Motor neuron (in vitro differentiated cells): ENCODE results near the gene OMP. TPM values are rescaled to one million over a fixed set of nuclear protein-coding genes. Genes with fewer than 3 reads are reported as not detected.

Source experiments
- ATAC-seq, 8 experiments: fragments of 200-7000 bp; cut with Tn5 transposase; replicated peaks in 6 of 8; 2 replicates each; pipeline ENCODE4 v1.8.0; 2021; ENCODE audit warnings: mild to moderate bottlenecking in 8 of 8, moderate library complexity in 8 of 8
- H3K27ac ChIP-seq, 2 donors: fragments of 250-450 bp; sonication (Bioruptor Pico); 2 replicates each; pipeline ENCODE4 v1.9.0; 2021; ENCODE audit warnings: antibody characterized with exemption in 2 of 2, mild to moderate bottlenecking in 2 of 2, moderate library complexity in 1 of 2
- H3K4me1 ChIP-seq, 2 donors: fragments of 250-450 bp; sonication (Bioruptor Pico); replicated peaks in 1 of 2; 2 replicates each; pipeline ENCODE4 v1.6.1; 2021; ENCODE audit warnings: antibody characterized with exemption in 2 of 2, mild to moderate bottlenecking in 2 of 2, moderate library complexity in 1 of 2
- H3K4me3 ChIP-seq, 5 donors: fragments of 250-450 bp; sonication (Bioruptor Pico); 2 replicates each; pipeline ENCODE4 v1.9.0; 2021; ENCODE audit warnings: antibody characterized with exemption in 5 of 5, mild to moderate bottlenecking in 5 of 5, moderate library complexity in 4 of 5
- WGBS, 10 experiments: fragments of 450-650 bp; shearing (Covaris generic); methylation state at CpG; one replicate each; pipeline ENCODE4 v1.0.0; 2022; 5-methylcytosine and 5-hydroxymethylcytosine counted together
- in situ Hi-C, 9 experiments: fragments of 400-800 bp; cut with MboI; loops; one replicate each; pipeline ENCODE4 v1.15.0; 2021; ENCODE audit warnings: low sequenced_read_pairs in 9 of 9, low pct_unique_long_range_greater_than_20kb in 2 of 9; ENCODE audit not compliant: unreplicated experiment in 9 of 9
- total RNA-seq, 8 experiments: library from RNA; unstranded; fragments of 300-600 nt; gene quantifications; 2 replicates each; pipeline versions ENCODE4 v1.2.3 to v1.2.4, GENCODE V29; 2022

OMP gene
- total RNA-seq, 8 experiments from 2014 or later: 2.6 to 13.7 (median 11.0) TPM; not detected in 5

DNA sequence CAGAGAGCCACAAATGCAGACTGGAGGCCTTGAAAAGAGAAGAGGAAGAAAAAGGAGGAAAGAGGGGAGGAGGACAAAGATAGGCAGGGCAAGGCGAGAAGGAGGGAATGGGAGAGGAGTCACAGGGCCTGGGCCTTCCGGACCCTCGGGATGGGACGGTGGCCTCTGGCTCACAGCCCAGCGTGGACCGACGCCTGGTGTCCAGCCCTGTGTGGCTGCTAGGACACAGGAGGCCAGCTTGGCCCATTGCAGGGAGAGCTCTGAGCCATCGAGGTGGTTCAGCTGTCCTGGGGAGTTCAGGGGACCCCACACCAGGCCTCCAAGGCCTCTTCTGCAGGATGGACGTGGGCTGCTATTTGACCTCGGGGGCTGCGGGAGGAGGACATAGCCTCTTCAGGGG is 34.8 kb downstream of the OMP start:
- WGBS, 10 experiments: 60 to 100% (median 93%) methylated on average over 1 to 3 of the region's 11 CpGs; no CpG with 5 or more reads in 5 of the 10 experiments

DNA sequence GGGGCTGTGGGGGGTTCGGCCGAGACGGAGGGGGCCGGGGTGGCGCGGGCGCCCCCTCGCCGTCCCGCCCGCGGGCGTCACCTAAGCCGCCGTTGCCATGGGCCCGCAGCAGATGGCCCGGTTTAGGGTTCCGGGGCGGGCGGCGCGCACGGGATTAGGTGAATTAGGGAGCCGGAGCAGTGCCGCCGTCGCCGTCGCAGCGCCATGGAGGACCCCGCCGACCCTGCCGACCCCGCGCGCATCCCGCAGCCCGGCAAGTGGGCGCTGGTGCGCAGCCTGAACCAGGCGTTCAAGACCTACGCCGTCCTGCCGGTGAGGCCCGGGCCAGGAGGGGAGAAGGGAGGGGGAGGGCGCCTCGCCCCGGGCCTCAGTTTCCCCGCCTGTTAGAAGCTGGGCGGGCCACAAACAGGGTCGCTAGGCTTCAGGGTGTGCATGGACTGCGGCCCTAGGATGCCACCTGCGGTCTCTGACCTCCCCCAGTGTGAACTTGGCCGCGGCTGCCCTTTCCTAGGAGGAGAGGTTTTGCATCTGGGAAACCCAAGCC is 35.5 kb downstream of the OMP start:
- in situ Hi-C loops: no loop called here
- Histone ChIP-seq H3K27ac (no peak overlapping the region), H3K4me1 (no peaks in the 10 kb centered on the region), H3K4me3 (no peak overlapping the region)
- ATAC-seq: no peak
- 20 to 97% (median 60%) methylated on average over 1 to 7 of the region's 55 CpGs; no CpG with 5 or more reads in 7 of the 10 experiments for WGBS, 10 experiments

More for the DNA sequence above, 34.8 kb downstream of the OMP start:
- in situ Hi-C loops: no loop called here
- ATAC-seq: no peak
- Histone ChIP-seq H3K27ac (no peak overlapping the region), H3K4me3 (no peak overlapping the region), H3K4me1 (no peaks in the 10 kb centered on the region)

DNA sequence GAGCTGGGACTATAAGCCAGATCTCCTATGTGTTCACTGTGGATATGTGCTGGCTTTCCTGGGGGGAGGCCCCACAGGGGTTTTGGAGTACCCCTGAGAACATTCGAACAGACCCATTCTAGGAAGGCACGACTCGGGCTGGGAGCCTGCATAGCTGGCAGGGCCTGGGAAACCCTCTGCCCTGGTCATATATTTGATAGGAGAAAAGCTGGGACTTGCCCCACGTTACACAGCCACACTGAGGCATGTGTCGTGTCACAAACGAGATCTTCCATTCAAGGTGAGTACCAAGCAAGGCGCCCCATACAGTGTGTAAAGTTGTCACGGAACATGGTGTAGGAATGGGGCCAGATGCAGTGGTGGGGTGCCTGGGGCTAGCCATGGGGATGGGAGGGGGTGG is 36.6 kb downstream of the OMP start:
- ATAC-seq: no peak
- in situ Hi-C loops: no loop called here
- WGBS, 10 experiments: 80 to 100% (median 91%) methylated on average over 2 to 6 of the region's 8 CpGs; no CpG with 5 or more reads in 6 of the 10 experiments
- no peak overlapping the region for H3K27ac ChIP-seq
- no peak overlapping the region for H3K4me3 ChIP-seq
- H3K4me1 ChIP-seq: peaks cover 2 to 4% of the 10 kb centered on the region in 2 donors

DNA sequence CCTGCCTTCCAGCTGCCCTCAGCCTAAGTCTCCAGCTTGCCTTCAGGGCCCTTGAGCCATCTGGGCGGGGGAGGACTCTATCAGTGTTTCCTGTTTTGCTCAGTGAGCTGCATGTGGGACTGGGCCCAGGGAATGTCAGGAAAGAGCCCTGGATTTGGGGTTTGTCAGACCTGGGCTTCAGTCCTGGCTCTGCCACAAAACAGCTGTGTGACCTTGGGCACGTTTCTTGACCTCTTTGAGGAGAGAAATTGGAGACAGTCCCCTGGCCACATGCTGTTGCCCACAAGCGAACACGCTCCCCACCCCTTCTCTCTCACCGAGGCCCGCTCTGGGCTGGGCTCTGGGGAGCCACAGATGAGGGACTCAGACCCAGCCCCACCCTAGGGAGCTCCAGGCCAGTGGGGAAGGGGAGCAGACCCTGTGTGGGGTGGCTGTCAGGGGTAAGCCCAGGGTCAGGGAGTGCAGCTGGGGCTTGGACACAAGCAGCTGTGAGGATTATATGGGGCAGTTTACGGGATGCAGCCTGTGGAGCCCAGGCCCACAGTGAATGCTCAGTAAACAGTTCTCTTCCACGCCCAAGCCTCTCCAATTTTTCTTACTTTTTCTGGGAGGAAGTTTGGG is 37.7 kb downstream of the OMP start:
- peak in 4 of 8 experiments; percentile 22 to 74 (median 61) for ATAC-seq
- H3K4me3 ChIP-seq: no peak overlapping the region
- in situ Hi-C loops: no loop called here
- peaks cover 11 to 16% of the 10 kb centered on the region in 2 donors for H3K4me1 ChIP-seq
- 17 to 100% (median 63%) methylated on average over 1 to 4 of the region's 8 CpGs; no CpG with 5 or more reads in 2 of the 10 experiments for WGBS, 10 experiments
- no peak overlapping the region for H3K27ac ChIP-seq

DNA sequence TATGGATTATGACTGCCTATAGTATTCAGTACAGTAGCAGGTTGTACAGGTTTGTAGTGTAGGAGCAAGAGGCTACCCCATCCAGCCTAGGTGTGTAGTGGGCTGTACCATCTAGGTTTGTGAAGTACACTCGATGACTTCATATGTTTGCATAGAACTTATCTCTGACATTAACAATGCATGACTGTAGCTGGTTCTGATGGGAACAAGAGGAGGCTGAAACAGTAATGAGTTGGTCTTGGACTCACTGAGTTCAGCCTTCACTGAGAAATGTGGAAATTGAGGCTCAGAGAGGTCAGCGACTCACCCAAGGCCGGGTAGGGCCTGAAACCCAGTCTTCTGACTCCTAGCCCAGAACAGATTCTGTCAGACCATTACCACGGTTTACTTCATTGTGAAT is 38.4 kb downstream of the OMP start:
- in situ Hi-C loops: no loop called here
- WGBS, 10 experiments: 60 to 100% (median 85%) methylated on average over 1 to 4 of the region's 4 CpGs; no CpG with 5 or more reads in 3 of the 10 experiments
- peak in 3 of 8 experiments; percentile 28 to 58 (median 44) for ATAC-seq
- Histone ChIP-seq H3K27ac (no peak overlapping the region), H3K4me1 (peaks cover 11 to 18% of the 10 kb centered on the region in 2 donors), H3K4me3 (no peak overlapping the region)

DNA sequence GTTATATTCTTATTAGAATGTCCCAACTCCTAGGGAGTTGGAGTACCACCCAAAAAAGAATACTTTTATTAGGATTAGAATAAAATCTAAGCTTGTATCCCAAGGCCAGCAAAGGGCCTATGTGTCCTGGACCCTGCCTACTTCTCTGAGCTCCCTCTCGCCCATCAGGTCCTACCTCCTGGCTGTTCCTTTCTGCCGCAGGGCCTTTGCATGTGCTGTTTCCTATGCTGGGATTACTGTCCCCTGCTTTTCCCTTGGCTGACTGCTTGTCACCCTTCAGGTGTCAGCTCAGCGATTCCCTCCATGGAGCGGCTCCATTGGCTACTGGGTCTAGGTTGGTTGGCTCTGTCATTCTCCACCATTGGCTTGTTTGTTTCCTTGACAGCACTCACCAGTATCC is 38.8 kb downstream of the OMP start:
- 88 to 100% (median 100%) methylated on average over 1 to 4 of the region's 4 CpGs; no CpG with 5 or more reads in 3 of the 10 experiments for WGBS, 10 experiments
- H3K4me3 ChIP-seq: no peak overlapping the region
- H3K4me1 ChIP-seq: peaks cover 11 to 18% of the 10 kb centered on the region in 2 donors
- H3K27ac ChIP-seq: no peak overlapping the region
- no peak for ATAC-seq
- in situ Hi-C loops: no loop called here

DNA sequence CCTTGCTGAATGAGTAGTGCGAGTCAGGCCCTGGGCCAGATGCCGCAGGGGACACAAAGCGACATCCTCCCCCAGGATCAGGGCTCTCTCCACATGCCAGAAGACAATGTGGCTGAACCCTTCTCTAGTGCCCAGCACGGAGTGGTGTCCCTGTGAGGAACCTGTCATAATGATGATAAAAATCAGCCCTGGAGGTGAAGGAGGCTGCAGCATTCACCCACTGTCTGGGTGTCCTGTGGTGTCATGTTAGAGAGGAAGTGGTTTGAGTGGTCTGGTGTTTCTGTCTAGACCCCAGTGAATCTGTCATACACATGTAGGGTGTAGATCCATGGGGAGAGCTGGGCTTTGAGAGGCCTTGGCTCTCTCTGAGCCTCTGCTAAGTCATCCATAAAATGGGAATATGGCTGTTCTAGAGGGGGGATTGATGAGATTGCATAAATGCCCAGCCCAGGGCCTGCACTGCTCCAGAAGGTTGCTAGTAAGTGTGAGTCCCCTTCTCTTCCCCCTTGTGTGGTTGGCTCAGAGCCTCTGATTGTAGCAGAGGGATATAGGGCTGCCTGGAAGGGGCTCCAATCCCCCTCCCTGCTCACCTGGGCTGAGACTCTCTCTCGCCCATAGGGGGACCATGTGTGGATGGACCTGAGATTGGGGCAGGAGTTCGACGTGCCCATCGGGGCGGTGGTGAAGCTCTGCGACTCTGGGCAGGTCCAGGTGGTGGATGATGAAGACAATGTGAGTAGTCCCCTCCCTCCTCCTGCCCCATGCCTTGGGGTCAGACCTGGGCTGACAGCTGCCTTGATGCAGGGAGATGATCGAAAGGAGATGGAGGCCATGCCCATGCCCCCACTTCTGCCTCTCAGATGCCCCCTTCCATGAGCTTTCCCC is 39.7 kb downstream of the OMP start:
- WGBS, 10 experiments: 50 to 100% (median 100%) methylated on average over 1 to 4 of the region's 11 CpGs; no CpG with 5 or more reads in 1 of the 10 experiments
- in situ Hi-C loops: no loop called here
- Histone ChIP-seq H3K4me3 (no peak overlapping the region), H3K27ac (no peak overlapping the region), H3K4me1 (peaks cover 11 to 18% of the 10 kb centered on the region in 2 donors)
- ATAC-seq: no peak

DNA sequence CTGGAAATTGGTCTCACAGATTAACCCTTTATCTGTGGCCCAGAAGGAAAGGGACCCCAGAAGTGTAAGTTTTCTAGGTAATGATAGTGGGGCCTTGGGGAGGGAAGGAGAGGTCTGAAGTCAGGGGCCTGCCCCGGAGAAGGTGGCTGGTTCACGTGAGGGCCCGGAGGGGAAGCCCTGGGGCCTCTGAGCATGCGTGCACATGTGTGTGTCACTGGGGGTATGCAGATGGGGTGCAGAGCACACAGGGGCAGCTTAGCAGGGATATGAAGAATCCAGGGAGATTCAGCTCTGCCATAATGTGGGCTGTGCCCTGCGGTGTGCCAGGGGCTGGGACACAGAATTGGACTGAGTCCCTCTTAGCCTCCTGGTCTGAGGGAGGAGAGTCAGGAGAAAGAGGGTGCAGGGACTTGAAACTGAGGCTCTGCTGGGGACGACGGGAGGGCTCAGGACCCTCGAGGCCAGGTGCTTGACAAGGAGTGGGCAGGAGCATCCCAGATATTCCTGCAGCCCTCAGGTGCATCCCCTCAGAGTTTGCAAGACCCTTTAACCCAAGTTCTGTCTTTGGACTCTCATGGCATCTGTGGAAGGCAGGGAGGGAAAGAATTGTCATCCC is 40.9 kb downstream of the OMP start:
- in situ Hi-C loops: no loop called here
- WGBS, 10 experiments: 20 to 100% (median 85%) methylated on average over 1 to 2 of the region's 8 CpGs; no CpG with 5 or more reads in 6 of the 10 experiments
- Histone ChIP-seq H3K27ac (no peak overlapping the region), H3K4me1 (peaks cover 16 to 25% of the 10 kb centered on the region in 2 donors), H3K4me3 (no peak overlapping the region)
- ATAC-seq: no peak

DNA sequence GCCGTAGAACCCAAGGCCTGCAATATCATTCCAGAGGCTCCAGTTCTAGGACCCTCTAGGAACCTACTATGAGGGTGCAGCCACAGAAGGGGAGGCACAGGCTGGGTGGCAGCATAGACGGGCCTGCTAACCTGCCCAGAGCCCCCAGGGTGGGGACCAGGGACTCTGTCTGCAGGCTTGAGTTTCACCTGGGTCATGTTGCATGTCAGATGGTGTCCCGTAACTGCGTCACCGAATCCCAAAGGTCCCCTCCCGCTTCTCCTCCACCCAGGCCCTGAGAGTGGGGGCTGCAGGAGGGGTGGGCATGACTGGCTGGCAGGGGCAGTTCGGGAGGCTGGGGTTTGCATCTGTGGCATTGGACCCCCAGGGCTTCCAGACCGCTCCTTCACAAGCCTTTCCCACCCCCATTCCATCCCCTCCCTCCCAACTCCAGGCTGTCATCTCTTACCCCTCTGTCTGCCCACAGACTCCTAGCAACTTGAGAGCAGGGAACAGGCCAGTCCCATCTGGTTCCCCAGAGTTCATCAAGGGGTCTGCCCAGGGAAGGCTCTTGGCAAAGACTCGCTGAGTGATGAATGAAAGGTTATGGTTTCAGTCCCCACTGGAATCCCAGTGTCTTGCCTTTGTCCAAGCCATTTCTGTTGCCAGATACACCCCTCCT is 41.7 kb downstream of the OMP start:
- in situ Hi-C loops: no loop called here
- Histone ChIP-seq H3K4me3 (no peak overlapping the region), H3K27ac (peak overlapping the region in 1 of 2 donors; percentile 67), H3K4me1 (peaks cover 16 to 25% of the 10 kb centered on the region in 2 donors)
- ATAC-seq: peak in 5 of 8 experiments; percentile 77 to 88 (median 83)
- 40 to 80% (median 75%) methylated on average over 1 to 2 of the region's 9 CpGs; no CpG with 5 or more reads in 7 of the 10 experiments for WGBS, 10 experiments

DNA sequence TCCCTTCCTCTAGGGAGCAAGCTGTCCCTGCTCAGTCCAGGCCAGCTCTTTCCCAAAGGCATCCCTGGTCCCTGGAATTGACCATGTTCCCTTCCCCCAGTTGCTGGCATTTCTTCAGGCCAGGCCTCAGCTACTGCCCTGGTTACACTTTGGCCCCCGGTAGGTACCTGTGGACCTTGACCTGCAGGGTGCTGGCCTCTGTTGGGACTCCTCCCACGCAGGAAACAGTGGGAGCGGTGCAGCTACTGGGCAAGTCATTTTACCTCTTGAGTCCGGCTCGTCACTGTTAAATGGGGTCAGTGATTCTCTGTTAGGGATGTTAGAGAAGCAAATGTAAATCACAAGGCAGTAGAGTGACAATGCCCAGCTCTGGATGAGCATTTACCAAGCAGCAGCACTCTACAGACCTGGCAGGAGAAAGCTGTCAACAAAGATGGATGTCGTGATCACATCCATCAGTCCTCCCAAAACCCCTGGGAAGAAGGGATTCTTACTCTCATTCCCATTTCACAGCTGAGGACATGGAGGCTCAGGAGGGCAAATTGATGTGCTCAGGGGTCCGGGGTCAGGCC is 42.3 kb downstream of the OMP start:
- 57 to 100% (median 80%) methylated on average over 1 to 5 of the region's 7 CpGs; no CpG with 5 or more reads in 3 of the 10 experiments for WGBS, 10 experiments
- no peak for ATAC-seq
- Histone ChIP-seq H3K4me3 (no peak overlapping the region), H3K4me1 (peaks cover 16 to 25% of the 10 kb centered on the region in 2 donors), H3K27ac (peak overlapping the region in 1 of 2 donors; percentile 67)
- in situ Hi-C loops: no loop called here

DNA sequence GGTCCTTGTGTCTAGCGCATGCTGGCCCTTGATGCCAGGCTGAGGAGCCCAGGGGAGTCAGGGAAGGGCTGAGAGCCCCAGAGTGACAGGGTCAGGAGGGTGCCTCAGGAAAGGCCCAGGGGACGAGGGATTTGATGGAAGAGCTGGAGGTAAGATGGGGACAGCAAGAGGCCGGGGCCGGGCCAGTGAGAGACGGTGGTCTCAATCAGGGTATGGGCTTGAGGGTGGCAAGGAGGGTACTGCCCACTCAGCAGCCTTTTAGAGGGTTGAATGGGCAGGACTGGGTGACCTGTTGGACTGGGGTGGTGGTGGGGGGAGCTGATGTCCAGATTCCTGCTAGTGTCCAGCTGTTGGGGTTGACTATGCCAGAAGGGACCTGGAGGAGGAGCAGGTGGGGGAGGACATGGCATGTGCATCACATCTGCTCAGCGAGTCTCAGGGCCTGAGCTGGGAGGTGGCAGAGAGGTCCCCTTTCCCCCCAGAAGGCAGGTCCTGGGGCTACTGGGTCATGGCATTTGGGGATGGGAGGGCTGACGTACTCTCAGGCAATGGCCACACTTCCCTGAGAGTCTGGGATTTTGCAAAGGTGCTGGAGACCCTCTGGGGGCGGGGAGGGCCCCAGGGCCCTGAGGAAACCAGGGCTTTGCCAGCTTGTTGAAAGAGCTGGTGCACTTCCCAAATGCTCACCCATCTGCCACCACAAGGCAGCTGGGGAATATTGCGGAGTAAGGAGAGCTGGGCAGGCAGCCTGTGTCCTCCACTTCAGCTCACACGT is 43.8 kb downstream of the OMP start:
- Histone ChIP-seq H3K4me1 (peaks cover 16 to 28% of the 10 kb centered on the region in 2 donors), H3K4me3 (no peak overlapping the region), H3K27ac (no peak overlapping the region)
- in situ Hi-C loops: no loop called here
- 80 to 100% (median 97%) methylated on average over 1 to 3 of the region's 10 CpGs; no CpG with 5 or more reads in 4 of the 10 experiments for WGBS, 10 experiments
- no peak for ATAC-seq
